Tibial nerve (tissue), 4 donors: ENCODE measurements around the gene HNRNPUL2. TPM values are rescaled to one million over a fixed set of nuclear protein-coding genes. Genes with fewer than 3 reads are reported as not detected.
"Not testable (repeated sequence)": the region's sequence is repeated elsewhere in the genome, so short reads cannot be mapped to it uniquely, and the experiment has no call there.

Experiments
- DNase-seq, 2 donors: peaks; one replicate each; pipeline ENCODE4 v3.0.0-alpha.2; 2019; ENCODE audit warnings: low spot score in 2 of 2
- H3K27ac ChIP-seq, 4 donors: fragments of 200-600 bp; sonication (generic) in 3 of 4; one replicate each; pipeline ENCODE4 v1.5.1; 2017 to 2019; ENCODE audit warnings: mild to moderate bottlenecking in 1 of 4
- H3K27me3 ChIP-seq, 2 donors: fragments of 200-600 bp; sonication (generic) in 1 of 2; one replicate each; pipeline versions ENCODE4 v1.5.1 to v1.6.0; 2017 to 2019
- H3K36me3 ChIP-seq, 3 donors: fragments of 200-600 bp; sonication (generic); one replicate each; pipeline ENCODE4 v1.5.1; 2018 to 2019
- H3K4me1 ChIP-seq, 4 donors: fragments of 200-600 bp; sonication (generic) in 3 of 4; one replicate each; pipeline ENCODE4 v1.5.1; 2017 to 2019
- H3K4me3 ChIP-seq, 4 donors: fragments of 200-600 bp; sonication (generic) in 3 of 4; one replicate each; pipeline ENCODE4 v1.5.1; 2017 to 2019; ENCODE audit warnings: mild to moderate bottlenecking in 1 of 4, moderate library complexity in 1 of 4
- H3K9me3 ChIP-seq, 4 donors: fragments of 200-600 bp; sonication (generic) in 3 of 4; one replicate each; pipeline ENCODE4 v1.5.1; 2017 to 2019
- CTCF ChIP-seq, 5 experiments: fragments of 200-600 bp in 3 of 5; fragments of 450-650 bp in 2 of 5; sonication (generic) in 3 of 5; IDR thresholded peaks; one replicate each; pipeline ENCODE4 v1.5.1; 2016 to 2019; ENCODE audit warnings: antibody characterized with exemption in 5 of 5, mild to moderate bottlenecking in 3 of 5, moderate library complexity in 2 of 5
- EP300 ChIP-seq, 2 donors: sonication (generic); formaldehyde crosslinking; IDR thresholded peaks; one replicate each; pipeline ENCODE4 v1.6.1; 2017; ENCODE audit warnings: antibody characterized with exemption in 2 of 2, mild to moderate bottlenecking in 1 of 2
- POLR2A ChIP-seq, 2 donors: fragments of 450-650 bp; IDR thresholded peaks; one replicate each; pipeline ENCODE4 v1.6.1; 2017; ENCODE audit warnings: antibody characterized with exemption in 2 of 2, mild to moderate bottlenecking in 2 of 2, moderate library complexity in 2 of 2
- WGBS, 2 donors: methylation state at CpG; one replicate each; pipeline ENCODE4 v1.1.5; 2018; 5-methylcytosine and 5-hydroxymethylcytosine counted together
- total RNA-seq, 4 donors: library from RNA; depleted of rRNA; stranded (reverse); fragments of >200 nt; gene quantifications; one replicate each; pipeline ENCODE4 v1.1.0, GENCODE V29; 2016

Gene HNRNPUL2
- total RNA-seq, 4 donors from 2014 or later: 24.7 to 34.8 (median 28.6) TPM

GRCh38 chr11:62707277-62707861 is 19.9 kb downstream of the HNRNPUL2 start, which contains the start of the genes BSCL2 and GNG3:
Gene BSCL2 (minus strand): TSS chr11:62707424. CDS start chr11:62707195, 229 bp downstream.
Gene GNG3 (plus strand): TSS chr11:62707676. CDS start chr11:62708296, 620 bp downstream.
- Histone ChIP-seq H3K4me3 (peak within 1 kb of the TSS; percentile 66 to 86 (median 78)), H3K27me3 (no peaks in the 10 kb centered on the region), H3K36me3 (peaks cover 0 to 27% (median 0%) of the 10 kb centered on the region in 3 donors), H3K4me1 (peaks cover 0 to 49% (median 31%) of the 10 kb centered on the region in 4 donors), H3K9me3 (no peaks in the 10 kb centered on the region), H3K27ac (peak within 1 kb of the TSS; percentile 71 to 95 (median 92))
- no peak for TF ChIP-seq CTCF (IDR thresholded peaks at IDR 0.05)
- no peak for TF ChIP-seq EP300 (IDR thresholded peaks at IDR 0.05)
- no peak for TF ChIP-seq POLR2A (IDR thresholded peaks at IDR 0.05)
- no peak for DNase-seq
- WGBS, 2 donors: 78% methylated on average over 8 to 9 of the region's 10 CpGs

- WGBS, 2 donors: 76 to 79% methylated on average over 8 of the region's 8 CpGs
- no peak for DNase-seq
- Histone ChIP-seq H3K4me3 (peak overlapping the region in 3 of 4 donors; percentile 66 to 86 (median 75)), H3K27ac (peak overlapping the region; percentile 44 to 89 (median 82)), H3K4me1 (peaks cover 0 to 49% (median 31%) of the 10 kb centered on the region in 4 donors), H3K27me3 (no peaks in the 10 kb centered on the region), H3K9me3 (no peaks in the 10 kb centered on the region), H3K36me3 (peaks cover 0 to 27% (median 0%) of the 10 kb centered on the region in 3 donors)
- TF ChIP-seq EP300 (IDR thresholded peaks at IDR 0.05) (no peak), POLR2A (IDR thresholded peaks at IDR 0.05) (no peak), CTCF (IDR thresholded peaks at IDR 0.05) (no peak)
Observed at GRCh38 chr11:62706850-62707247, 20.4 kb downstream of the HNRNPUL2 start.

GRCh38 chr11:62705880-62706849 is 21.1 kb downstream of the HNRNPUL2 start:
- Histone ChIP-seq H3K4me3 (peak overlapping the region; percentile 66 to 86 (median 78)), H3K36me3 (peaks cover 0 to 27% (median 0%) of the 10 kb centered on the region in 3 donors), H3K27ac (peak overlapping the region; percentile 44 to 89 (median 82)), H3K4me1 (peaks cover 0 to 49% (median 31%) of the 10 kb centered on the region in 4 donors), H3K9me3 (no peaks in the 10 kb centered on the region), H3K27me3 (no peaks in the 10 kb centered on the region)
- peak; percentile 91 for DNase-seq
- TF ChIP-seq POLR2A (IDR thresholded peaks at IDR 0.05) (peak in 1 of 2 donors; percentile 47), CTCF (IDR thresholded peaks at IDR 0.05) (no peak), EP300 (IDR thresholded peaks at IDR 0.05) (peak; percentile 68 to 75)
- 5 to 6% methylated on average over 32 to 50 of the region's 73 CpGs for WGBS, 2 donors

- H3K36me3 ChIP-seq: peaks cover 0 to 27% (median 0%) of the 10 kb centered on the region in 3 donors
- peaks cover 0 to 46% (median 29%) of the 10 kb centered on the region in 4 donors for H3K4me1 ChIP-seq
- H3K27me3 ChIP-seq: no peaks in the 10 kb centered on the region
- 41 to 58% methylated on average over 7 of the region's 7 CpGs for WGBS, 2 donors
- peak overlapping the region; percentile 66 to 86 (median 78) for H3K4me3 ChIP-seq
- TF ChIP-seq POLR2A (IDR thresholded peaks at IDR 0.05) (no peak), EP300 (IDR thresholded peaks at IDR 0.05) (no peak), CTCF (IDR thresholded peaks at IDR 0.05) (no peak)
- no peak for DNase-seq
- H3K27ac ChIP-seq: peak overlapping the region in 3 of 4 donors; percentile 77 to 89 (median 87)
- no peaks in the 10 kb centered on the region for H3K9me3 ChIP-seq
Observed at GRCh38 chr11:62705413-62705812, 21.8 kb downstream of the HNRNPUL2 start.

- H3K36me3 ChIP-seq: peaks cover 0 to 34% (median 0%) of the 10 kb centered on the region in 3 donors
- not testable (repeated sequence) for H3K4me3 ChIP-seq, H3K9me3 ChIP-seq, H3K27ac ChIP-seq, DNase-seq, H3K27me3 ChIP-seq
- WGBS, 2 donors: 95 to 97% methylated on average over 4 of the region's 4 CpGs
- peaks cover 0 to 38% (median 22%) of the 10 kb centered on the region in 4 donors for H3K4me1 ChIP-seq
Observed at GRCh38 chr11:62703921-62704320, 23.3 kb downstream of the HNRNPUL2 start.
